Activated naive CD8-positive, alpha-beta T cell treated with anti-CD3 and anti-CD28 coated beads, Interleukin-2, amount 50 U/mL, for 16 hours (primary cell): ENCODE measurements around the gene UBP1.
"Not testable (repeated sequence)": the region's sequence is repeated elsewhere in the genome, so short reads cannot be mapped to it uniquely, and the experiment has no call there.

Experiments used
- DNase-seq: peaks from one replicate; pipeline ENCODE4 v3.0.0-alpha.2; 2020; ENCODE audit warnings: low read depth, low spot score

The UBP1 gene

GRCh38 chr3:33437556-33438283 is 2.5 kb downstream of the UBP1 start:
- DNase-seq, result no peak

GRCh38 chr3:33433843-33434242 is 6.4 kb downstream of the UBP1 start:
- DNase-seq, result no peak

GRCh38 chr3:33430571-33430970 is 9.6 kb downstream of the UBP1 start:
- no peak for DNase-seq

GRCh38 chr3:33430061-33430460 is 10.1 kb downstream of the UBP1 start:
- no peak for DNase-seq

- not testable (repeated sequence) for DNase-seq
Measured at GRCh38 chr3:33429306-33429705, 10.9 kb downstream of the UBP1 start.

GRCh38 chr3:33428734-33429133 is 11.5 kb downstream of the UBP1 start:
- no peak for DNase-seq

GRCh38 chr3:33426630-33427317 is 13.4 kb downstream of the UBP1 start:
- DNase-seq, result no peak

GRCh38 chr3:33426068-33426467 is 14.1 kb downstream of the UBP1 start:
- no peak for DNase-seq

GRCh38 chr3:33425453-33425852 is 14.8 kb downstream of the UBP1 start:
- no peak for DNase-seq

GRCh38 chr3:33424606-33425452 is 15.4 kb downstream of the UBP1 start:
- DNase-seq, result no peak

GRCh38 chr3:33420966-33421365 is 19.2 kb downstream of the UBP1 start:
- DNase-seq, result no peak

- no peak for DNase-seq
Measured at GRCh38 chr3:33419948-33420347, 20.3 kb downstream of the UBP1 start.

GRCh38 chr3:33417066-33417673 is 23.0 kb downstream of the UBP1 start:
- DNase-seq, result no peak

- DNase-seq, result not testable (repeated sequence)
Measured at GRCh38 chr3:33410816-33411215, 29.4 kb downstream of the UBP1 start.

- DNase-seq, result no peak
Measured at GRCh38 chr3:33403756-33404155, 36.4 kb downstream of the UBP1 start.

- DNase-seq, result no peak
Measured at GRCh38 chr3:33402936-33403335, 37.3 kb downstream of the UBP1 start.

GRCh38 chr3:33401781-33402180 is 38.4 kb downstream of the UBP1 start:
- no peak for DNase-seq

- no peak for DNase-seq
Measured at GRCh38 chr3:33398410-33398809, 41.8 kb downstream of the UBP1 start.

GRCh38 chr3:33395900-33396299 is 44.3 kb downstream of the UBP1 start:
- no peak for DNase-seq

- no peak for DNase-seq
Measured at GRCh38 chr3:33394403-33395054, 45.7 kb downstream of the UBP1 start.

- no peak for DNase-seq
Measured at GRCh38 chr3:33392703-33393125, 47.5 kb downstream of the UBP1 start.
